Neural progenitor cell (in vitro differentiated cells): ENCODE data around the gene TSPEAR.

Experiments
- CTCF ChIP-seq: fragments of 200-600 bp; sonication (generic); IDR thresholded peaks from 2 replicates; pipeline ENCODE4 v1.5.1; 2017; ENCODE audit warnings: antibody characterized with exemption, mild to moderate bottlenecking
- EZH2 ChIP-seq: fragments of 200-600 bp; sonication (generic); IDR thresholded peaks from 2 replicates; pipeline ENCODE4 v1.6.1; 2017; ENCODE audit warnings: antibody characterized with exemption, mild to moderate bottlenecking, moderate library complexity
- EZH2phosphoT487 ChIP-seq: fragments of 200-600 bp; sonication (generic); IDR thresholded peaks from 2 replicates; pipeline ENCODE4 v1.6.1; 2017; ENCODE audit warnings: antibody characterized with exemption

DNA sequence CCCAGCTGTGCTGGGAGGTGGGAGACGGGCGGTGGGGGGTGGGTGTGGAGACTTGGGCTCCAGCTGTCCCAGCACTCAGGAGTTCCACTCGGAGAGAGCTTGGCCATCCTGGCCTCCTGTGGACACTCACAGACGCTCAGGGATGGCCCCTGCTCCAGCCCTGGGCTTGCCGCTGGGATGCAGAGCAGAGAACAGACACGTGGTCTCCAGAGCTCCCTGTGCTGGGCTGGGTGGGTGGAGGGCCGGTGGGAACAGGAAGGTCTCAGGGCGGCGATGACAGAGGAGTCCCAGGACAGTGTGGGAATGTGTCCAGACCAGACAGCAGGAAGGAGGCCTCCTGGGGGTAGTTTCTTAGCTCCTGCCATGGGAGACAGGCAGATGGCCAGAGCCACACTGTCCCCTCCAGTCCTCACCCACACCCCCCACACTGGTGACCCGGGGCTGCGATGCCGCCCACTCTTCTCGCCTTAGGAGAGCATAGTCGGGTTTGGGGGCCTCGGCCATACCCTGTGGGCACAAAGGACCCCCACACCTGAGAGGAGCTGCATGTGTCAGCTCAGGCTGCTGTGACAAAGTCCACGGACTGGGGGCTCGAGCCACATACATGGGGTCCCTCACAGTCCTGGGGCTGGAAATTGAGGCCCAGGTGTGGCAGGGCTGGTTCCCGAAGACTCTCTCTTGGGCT is 82.5 kb downstream of the TSPEAR start:
- TF ChIP-seq CTCF: no peak
- no peak for TF ChIP-seq EZH2
- TF ChIP-seq EZH2phosphoT487: no peak
